Measurements from ENCODE around the gene SLC16A9.

GRCh38 chr10:59635502-59636290 lies 74.0 kb downstream of the SLC16A9 start:
- TF ChIP-seq REST (IDR thresholded peaks at IDR 0.05; ENCODE audit: low read depth) (no peak), EGR1 (IDR thresholded peaks at IDR 0.05) (no peak), RAD21 (IDR thresholded peaks at IDR 0.05; ENCODE audit: low read depth) (no peak), NFIC (IDR thresholded peaks at IDR 0.05) (no peak), YY1 (IDR thresholded peaks at IDR 0.05; ENCODE audit: low read depth) (no peak), CREB1 (IDR thresholded peaks at IDR 0.05; ENCODE audit: low read depth) (no peak), MAX (IDR thresholded peaks at IDR 0.05) (no peak), CEBPB (IDR thresholded peaks at IDR 0.05) (no peak), TCF12 (IDR thresholded peaks at IDR 0.05; ENCODE audit: low read depth) (no peak), ZBTB7A (IDR thresholded peaks at IDR 0.05; ENCODE audit: low read depth) (no peak), TAF1 (IDR thresholded peaks at IDR 0.05; ENCODE audit: low read depth) (no peak), EP300 (IDR thresholded peaks at IDR 0.05; ENCODE audit: borderline replicate concordance) (no peak), FOXM1 (IDR thresholded peaks at IDR 0.05; ENCODE audit: borderline replicate concordance, low read depth) (no peak)

Data from Ishikawa (cell line).